Prostate gland (tissue), 2 donors: Measurements from ENCODE around the gene SAGE1.

ENCODE experiments used
- POLR2A ChIP-seq: fragments of 450-650 bp; IDR thresholded peaks from one replicate; pipeline ENCODE4 v1.6.1; 2016; ENCODE audit warnings: antibody characterized with exemption, mild to moderate bottlenecking
- POLR2AphosphoS5 ChIP-seq: sonication (generic); formaldehyde crosslinking; IDR thresholded peaks from one replicate; pipeline ENCODE4 v1.6.1; 2017; ENCODE audit warnings: antibody characterized with exemption
- TF ChIP-seq, protein P1 (sequence below), 4 experiments: fragments of 200-600 bp in 2 of 4; fragments of 450-650 bp in 2 of 4; sonication (generic) in 2 of 4; IDR thresholded peaks; 1 replicate in 3 of 4; 2 replicates in 1 of 4; pipeline ENCODE4 v1.5.1; 2016 to 2019; ENCODE audit warnings: antibody characterized with exemption in 4 of 4, mild to moderate bottlenecking in 2 of 4, moderate library complexity in 2 of 4

GRCh38 chrX:135914404-135914803, 20.9 kb downstream of the SAGE1 start:
- TF ChIP-seq, protein P1, sequence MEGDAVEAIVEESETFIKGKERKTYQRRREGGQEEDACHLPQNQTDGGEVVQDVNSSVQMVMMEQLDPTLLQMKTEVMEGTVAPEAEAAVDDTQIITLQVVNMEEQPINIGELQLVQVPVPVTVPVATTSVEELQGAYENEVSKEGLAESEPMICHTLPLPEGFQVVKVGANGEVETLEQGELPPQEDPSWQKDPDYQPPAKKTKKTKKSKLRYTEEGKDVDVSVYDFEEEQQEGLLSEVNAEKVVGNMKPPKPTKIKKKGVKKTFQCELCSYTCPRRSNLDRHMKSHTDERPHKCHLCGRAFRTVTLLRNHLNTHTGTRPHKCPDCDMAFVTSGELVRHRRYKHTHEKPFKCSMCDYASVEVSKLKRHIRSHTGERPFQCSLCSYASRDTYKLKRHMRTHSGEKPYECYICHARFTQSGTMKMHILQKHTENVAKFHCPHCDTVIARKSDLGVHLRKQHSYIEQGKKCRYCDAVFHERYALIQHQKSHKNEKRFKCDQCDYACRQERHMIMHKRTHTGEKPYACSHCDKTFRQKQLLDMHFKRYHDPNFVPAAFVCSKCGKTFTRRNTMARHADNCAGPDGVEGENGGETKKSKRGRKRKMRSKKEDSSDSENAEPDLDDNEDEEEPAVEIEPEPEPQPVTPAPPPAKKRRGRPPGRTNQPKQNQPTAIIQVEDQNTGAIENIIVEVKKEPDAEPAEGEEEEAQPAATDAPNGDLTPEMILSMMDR (IDR thresholded peaks at IDR 0.05), result no peak
- no peak for TF ChIP-seq POLR2A
- TF ChIP-seq POLR2AphosphoS5, result no peak
